Body of pancreas (tissue), 4 donors: ENCODE measurements around the gene SLC33A1.

Source experiments
- POLR2A ChIP-seq, 3 donors: fragments of 450-650 bp; IDR thresholded peaks; one replicate each; pipeline ENCODE4 v1.6.1; 2016; ENCODE audit warnings: antibody characterized with exemption in 3 of 3, mild to moderate bottlenecking in 2 of 3
- TF ChIP-seq, protein P1 (sequence below), 7 experiments: fragments of 450-650 bp in 4 of 7; fragments of 200-600 bp in 3 of 7; sonication (generic) in 3 of 7; IDR thresholded peaks; one replicate each; pipeline ENCODE4 v1.5.1; 2016 to 2019; ENCODE audit warnings: antibody characterized with exemption in 7 of 7

DNA sequence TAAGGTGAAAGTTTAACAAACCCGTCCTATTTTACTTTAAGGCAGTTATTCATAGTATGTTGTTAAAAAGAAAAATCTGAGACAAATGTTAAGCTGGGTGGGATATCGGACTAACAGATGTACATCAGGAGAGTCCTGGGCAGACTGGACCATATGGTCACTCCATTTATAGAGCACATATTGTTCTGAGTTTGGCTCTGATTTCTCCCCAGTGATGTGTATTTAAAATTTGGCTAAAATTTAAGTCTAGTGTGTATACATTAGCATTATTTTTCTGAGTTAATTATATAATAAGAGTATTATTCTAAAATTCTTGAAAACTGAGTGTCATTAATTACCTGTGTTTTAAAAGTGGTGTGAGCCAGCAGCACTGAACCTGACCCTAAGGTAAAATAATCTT, 22.3 kb upstream of the SLC33A1 start:
- TF ChIP-seq, protein P1, sequence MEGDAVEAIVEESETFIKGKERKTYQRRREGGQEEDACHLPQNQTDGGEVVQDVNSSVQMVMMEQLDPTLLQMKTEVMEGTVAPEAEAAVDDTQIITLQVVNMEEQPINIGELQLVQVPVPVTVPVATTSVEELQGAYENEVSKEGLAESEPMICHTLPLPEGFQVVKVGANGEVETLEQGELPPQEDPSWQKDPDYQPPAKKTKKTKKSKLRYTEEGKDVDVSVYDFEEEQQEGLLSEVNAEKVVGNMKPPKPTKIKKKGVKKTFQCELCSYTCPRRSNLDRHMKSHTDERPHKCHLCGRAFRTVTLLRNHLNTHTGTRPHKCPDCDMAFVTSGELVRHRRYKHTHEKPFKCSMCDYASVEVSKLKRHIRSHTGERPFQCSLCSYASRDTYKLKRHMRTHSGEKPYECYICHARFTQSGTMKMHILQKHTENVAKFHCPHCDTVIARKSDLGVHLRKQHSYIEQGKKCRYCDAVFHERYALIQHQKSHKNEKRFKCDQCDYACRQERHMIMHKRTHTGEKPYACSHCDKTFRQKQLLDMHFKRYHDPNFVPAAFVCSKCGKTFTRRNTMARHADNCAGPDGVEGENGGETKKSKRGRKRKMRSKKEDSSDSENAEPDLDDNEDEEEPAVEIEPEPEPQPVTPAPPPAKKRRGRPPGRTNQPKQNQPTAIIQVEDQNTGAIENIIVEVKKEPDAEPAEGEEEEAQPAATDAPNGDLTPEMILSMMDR (IDR thresholded peaks at IDR 0.05): no peak
- TF ChIP-seq POLR2A (IDR thresholded peaks at IDR 0.05): no peak
